Activated CD4-positive, alpha-beta T cell treated with anti-CD3 and anti-CD28 coated beads for 36 hours (primary cell): ENCODE results near the gene LRRC4C. TPM values are rescaled to one million over a fixed set of nuclear protein-coding genes. Genes with fewer than 3 reads are reported as not detected.

Experiments
- ATAC-seq: fragments of 200-7000 bp; cut with Tn5 transposase; one replicate; pipeline ENCODE4 v1.10.0; 2021; ENCODE audit warnings: mild to moderate bottlenecking, moderate library complexity
- CTCF ChIA-PET: fragments of 350-600 bp; sonication (Branson Sonifier 250); formaldehyde crosslinking; loops from one replicate; lab custom pipeline; 2021; ENCODE audit warnings: antibody characterized with exemption; lab: Charles Lee
- POLR2A ChIA-PET: fragments of 350-600 bp; sonication (Branson Sonifier 250); formaldehyde crosslinking; loops from one replicate; lab custom pipeline; 2021; ENCODE audit warnings: antibody characterized with exemption, inconsistent platforms; lab: Charles Lee
- DNase-seq: peaks from one replicate; pipeline ENCODE4 v3.0.0-alpha.2; 2020
- H3K27ac Mint-ChIP-seq: one replicate; pipeline ENCODE4 v1.8.0; 2021; ENCODE audit warnings: mixed read lengths
- H3K27me3 Mint-ChIP-seq: one replicate; pipeline ENCODE4 v1.8.0; 2021; ENCODE audit warnings: mixed read lengths
- H3K36me3 Mint-ChIP-seq: one replicate; pipeline ENCODE4 v1.8.0; 2021; ENCODE audit warnings: low read depth, mixed read lengths
- H3K4me1 Mint-ChIP-seq: one replicate; pipeline ENCODE4 v1.8.0; 2021; ENCODE audit warnings: mixed read lengths
- H3K4me3 Mint-ChIP-seq: one replicate; pipeline ENCODE4 v1.8.0; 2021; ENCODE audit warnings: mild to moderate bottlenecking, moderate library complexity, mixed read lengths
- H3K9me3 Mint-ChIP-seq: one replicate; pipeline ENCODE4 v1.8.0; 2021; ENCODE audit warnings: low read depth, mixed read lengths
- intact Hi-C, 2 experiments: fragments of 100-400 bp; cut with DNase I in 1 of 2; cut with micrococcal nuclease in 1 of 2; formaldehyde crosslinking; loops; one replicate each; pipeline versions ENCODE4 v1.14.2 to v1.15.1; 2022 to 2024; cut with DNase I, micrococcal nuclease
- total RNA-seq, 2 experiments: library from RNA; stranded (reverse); gene quantifications; one replicate each; pipeline ENCODE4 v1.2.3, GENCODE V29; 2021

Gene LRRC4C
- total RNA-seq, 2 experiments from 2014 or later, result not detected

GRCh38 chr11:41081756-41082285 is 377.6 kb downstream of the LRRC4C start:
- H3K4me3 Mint-ChIP-seq, result no peak overlapping the region
- ATAC-seq, result no peak
- no peaks in the 10 kb centered on the region for H3K27me3 Mint-ChIP-seq
- ChIA-PET POLR2A (no interaction called here), CTCF (interaction anchor here (0.6 kb wide), 1 partner anchor 309 kb away, joined by 3 read pairs; no protein-coding TSS in a partner anchor)
- H3K4me1 Mint-ChIP-seq, result no peaks in the 10 kb centered on the region
- no peak for DNase-seq
- H3K36me3 Mint-ChIP-seq, result no peaks in the 10 kb centered on the region
- intact Hi-C loops, result no loop called here
- peaks cover 17% of the 10 kb centered on the region for H3K9me3 Mint-ChIP-seq
- H3K27ac Mint-ChIP-seq, result no peak overlapping the region

GRCh38 chr11:41074318-41074717 is 385.1 kb downstream of the LRRC4C start:
- ChIA-PET POLR2A (no interaction called here), CTCF (no interaction called here)
- no peak overlapping the region for H3K4me3 Mint-ChIP-seq
- DNase-seq (no peak), ATAC-seq (no peak)
- intact Hi-C loops, result no loop called here
- H3K27me3 Mint-ChIP-seq, result no peaks in the 10 kb centered on the region
- H3K4me1 Mint-ChIP-seq, result no peaks in the 10 kb centered on the region
- H3K27ac Mint-ChIP-seq, result no peak overlapping the region
- peaks cover 25% of the 10 kb centered on the region for H3K9me3 Mint-ChIP-seq
- no peaks in the 10 kb centered on the region for H3K36me3 Mint-ChIP-seq

GRCh38 chr11:41065432-41065831 is 394.0 kb downstream of the LRRC4C start:
- no peak overlapping the region for H3K4me3 Mint-ChIP-seq

GRCh38 chr11:41058138-41058537 is 401.3 kb downstream of the LRRC4C start:
- no peaks in the 10 kb centered on the region for H3K27me3 Mint-ChIP-seq
- peaks cover 7% of the 10 kb centered on the region for H3K9me3 Mint-ChIP-seq
- intact Hi-C loops, result no loop called here
- H3K36me3 Mint-ChIP-seq, result no peaks in the 10 kb centered on the region
- no peak overlapping the region for H3K4me3 Mint-ChIP-seq
- POLR2A ChIA-PET, result no interaction called here
- ATAC-seq, result no peak
- H3K27ac Mint-ChIP-seq, result no peak overlapping the region
- no peak for DNase-seq
- CTCF ChIA-PET, result interaction anchor here (0.6 to 0.9 kb wide), 2 partner anchors 8 to 1331 kb away, joined by 3 to 4 read pairs; no protein-coding TSS in a partner anchor
- no peaks in the 10 kb centered on the region for H3K4me1 Mint-ChIP-seq

More at GRCh38 chr11:41065432-41065831, 394.0 kb downstream of the LRRC4C start:
- DNase-seq (no peak), ATAC-seq (no peak)
- intact Hi-C loops, result no loop called here
- H3K27ac Mint-ChIP-seq, result no peak overlapping the region
- peaks cover 20% of the 10 kb centered on the region for H3K9me3 Mint-ChIP-seq
- ChIA-PET POLR2A (interaction anchor here (0.6 kb wide), 1 partner anchor 141 kb away, joined by 6 read pairs; no protein-coding TSS in a partner anchor), CTCF (no interaction called here)
- no peaks in the 10 kb centered on the region for H3K36me3 Mint-ChIP-seq
- H3K27me3 Mint-ChIP-seq, result no peaks in the 10 kb centered on the region
- no peaks in the 10 kb centered on the region for H3K4me1 Mint-ChIP-seq

GRCh38 chr11:41056892-41057569 is 402.4 kb downstream of the LRRC4C start:
- Mint-ChIP-seq H3K4me3 (no peak overlapping the region), H3K4me1 (no peaks in the 10 kb centered on the region), H3K27ac (no peak overlapping the region), H3K9me3 (peaks cover 5% of the 10 kb centered on the region), H3K36me3 (no peaks in the 10 kb centered on the region), H3K27me3 (no peaks in the 10 kb centered on the region)
- intact Hi-C loops, result no loop called here
- DNase-seq (no peak), ATAC-seq (no peak)
- ChIA-PET POLR2A (no interaction called here), CTCF (interaction anchor here (0.6 kb wide), 1 partner anchor 10 kb away, joined by 4 read pairs; no protein-coding TSS in a partner anchor)

GRCh38 chr11:41053894-41054293 is 405.6 kb downstream of the LRRC4C start:
- intact Hi-C loops, result no loop called here
- Mint-ChIP-seq H3K27ac (no peak overlapping the region), H3K27me3 (no peaks in the 10 kb centered on the region), H3K4me3 (no peak overlapping the region), H3K4me1 (no peaks in the 10 kb centered on the region), H3K36me3 (no peaks in the 10 kb centered on the region), H3K9me3 (peaks cover 9% of the 10 kb centered on the region)
- POLR2A ChIA-PET, result no interaction called here
- CTCF ChIA-PET, result no interaction called here
- DNase-seq (no peak), ATAC-seq (no peak)

- H3K4me1 Mint-ChIP-seq, result no peaks in the 10 kb centered on the region
These were observed 407.4 kb downstream of the LRRC4C start for GRCh38 chr11:41051919-41052635.

GRCh38 chr11:41050791-41051190 is 408.7 kb downstream of the LRRC4C start:
- Mint-ChIP-seq H3K4me3 (no peak overlapping the region), H3K9me3 (peaks cover 9% of the 10 kb centered on the region), H3K4me1 (no peaks in the 10 kb centered on the region), H3K27ac (no peak overlapping the region), H3K27me3 (no peaks in the 10 kb centered on the region), H3K36me3 (no peaks in the 10 kb centered on the region)
- ATAC-seq (no peak), DNase-seq (no peak)
- ChIA-PET CTCF (no interaction called here), POLR2A (no interaction called here)
- intact Hi-C loops, result no loop called here

More at GRCh38 chr11:41051919-41052635, 407.4 kb downstream of the LRRC4C start:
- Mint-ChIP-seq H3K27ac (no peak overlapping the region), H3K27me3 (no peaks in the 10 kb centered on the region), H3K36me3 (no peaks in the 10 kb centered on the region), H3K9me3 (peaks cover 9% of the 10 kb centered on the region), H3K4me3 (no peak overlapping the region)
- DNase-seq (no peak), ATAC-seq (no peak)
- intact Hi-C loops, result no loop called here
- CTCF ChIA-PET, result no interaction called here
- POLR2A ChIA-PET, result no interaction called here

GRCh38 chr11:41047229-41047628 is 412.2 kb downstream of the LRRC4C start:
- H3K27me3 Mint-ChIP-seq, result no peaks in the 10 kb centered on the region
- peaks cover 19% of the 10 kb centered on the region for H3K9me3 Mint-ChIP-seq
- CTCF ChIA-PET, result no interaction called here
- POLR2A ChIA-PET, result no interaction called here
- H3K36me3 Mint-ChIP-seq, result no peaks in the 10 kb centered on the region
- intact Hi-C loops, result no loop called here
- no peak overlapping the region for H3K4me3 Mint-ChIP-seq
- DNase-seq (no peak), ATAC-seq (no peak)
- H3K4me1 Mint-ChIP-seq, result no peaks in the 10 kb centered on the region
- no peak overlapping the region for H3K27ac Mint-ChIP-seq

GRCh38 chr11:41045266-41045665 is 414.2 kb downstream of the LRRC4C start:
- CTCF ChIA-PET, result interaction anchor here (0.6 kb wide), 1 partner anchor 44 kb away, joined by 3 read pairs; no protein-coding TSS in a partner anchor
- no peaks in the 10 kb centered on the region for H3K36me3 Mint-ChIP-seq
- H3K27ac Mint-ChIP-seq, result no peak overlapping the region
- intact Hi-C loops, result no loop called here
- peaks cover 19% of the 10 kb centered on the region for H3K9me3 Mint-ChIP-seq
- no peak overlapping the region for H3K4me3 Mint-ChIP-seq
- POLR2A ChIA-PET, result no interaction called here
- H3K27me3 Mint-ChIP-seq, result no peaks in the 10 kb centered on the region
- ATAC-seq, result no peak
- no peaks in the 10 kb centered on the region for H3K4me1 Mint-ChIP-seq
- DNase-seq, result no peak

GRCh38 chr11:41044747-41045146 is 414.7 kb downstream of the LRRC4C start:
- DNase-seq (no peak), ATAC-seq (no peak)
- Mint-ChIP-seq H3K4me1 (no peaks in the 10 kb centered on the region), H3K27ac (no peak overlapping the region), H3K27me3 (no peaks in the 10 kb centered on the region), H3K9me3 (peaks cover 18% of the 10 kb centered on the region), H3K36me3 (no peaks in the 10 kb centered on the region), H3K4me3 (no peak overlapping the region)
- intact Hi-C loops, result no loop called here
- POLR2A ChIA-PET, result no interaction called here
- CTCF ChIA-PET, result no interaction called here
